ENCODE measurements around the gene RAB39A. TPM values are rescaled to one million over a fixed set of nuclear protein-coding genes. Genes with fewer than 3 reads are reported as not detected.

RAB39A gene
- total RNA-seq, 2 donors from 2014 or later = 0.39 TPM; not detected in 1

Other genes starting within 250 kb of the RAB39A start
- gene SLN, start 216.4 kb upstream of the RAB39A start, total RNA-seq = not detected
- 10 to 100 TPM; 22.4 to 29.4 TPM for gene SLC35F2, start 69.7 kb upstream of the RAB39A start, total RNA-seq
- gene CUL5, start 80.5 kb downstream of the RAB39A start, total RNA-seq = 10 to 100 TPM; 30.2 to 31.7 TPM
- 10 to 100 TPM; 44.5 to 45.7 TPM for gene ACAT1, start 193.1 kb downstream of the RAB39A start, total RNA-seq